HepG2 (cell line): Measurements from ENCODE around the gene SLC4A7. TPM values are rescaled to one million over a fixed set of nuclear protein-coding genes. Genes with fewer than 3 reads are reported as not detected.

Source experiments
- ATAC-seq: fragments of 200-7000 bp; cut with Tn5 transposase; 3 replicates; pipeline ENCODE4 v1.9.1; 2020; ENCODE audit warnings: mild to moderate bottlenecking, moderate library complexity
- BruUV-seq: library from RNA; stranded (reverse); fragments of 400-500 nt; replicated peaks from 2 replicates; lab custom pipeline; 2021; lab: Mats Ljungman, UMichigan
- CTCF ChIA-PET: fragments of 300-600 bp; formaldehyde crosslinking; extraction: SDS; loops from one replicate; lab custom pipeline; 2021; ENCODE audit warnings: low total read pairs, inconsistent platforms, low intra/inter-chr PET ratio; lab: Yijun Ruan, JAX
- POLR2A ChIA-PET: fragments of 350-600 bp; sonication (Branson Sonifier 250); formaldehyde crosslinking; loops from one replicate; lab custom pipeline; 2020; ENCODE audit warnings: antibody characterized with exemption, inconsistent platforms; lab: Yijun Ruan, JAX
- DNase-seq: peaks from one replicate; pipeline ENCODE4 v3.0.0-alpha.2; 2015; ENCODE audit warnings: low spot score
- FAIRE-seq: peaks from 3 replicates; lab custom pipeline; 2011; peaks lifted over from hg19 to GRCh38; lab: Jason Lieb, UNC
- H2AFZ ChIP-seq: one replicate; pipeline ENCODE4 v1.6.1; 2011; ENCODE audit warnings: low read length, inconsistent platforms
- H3K27ac ChIP-seq: fragments of 300-600 bp; 3 replicates; pipeline ENCODE4 v1.8.0; 2011; ENCODE audit warnings: mixed run types, mild to moderate bottlenecking, mixed read lengths, low read length, inconsistent platforms; ENCODE audit not compliant: insufficient read depth; ENCODE audit errors: extremely low read length
- H3K27me3 ChIP-seq, 2 experiments: fragments of 200-600 bp in 1 of 2; 2 replicates in 1 of 2; 3 replicates in 1 of 2; pipeline versions ENCODE4 v1.6.0 to v1.8.0; 2011; ENCODE audit warnings: low read length in 2 of 2, mild to moderate bottlenecking in 2 of 2, moderate library complexity in 2 of 2, inconsistent platforms in 1 of 2; ENCODE audit not compliant: insufficient read depth in 2 of 2, control insufficient read depth in 1 of 2
- H3K36me3 ChIP-seq, 2 experiments: fragments of 200-600 bp in 1 of 2; replicated peaks in 1 of 2; 2 replicates in 1 of 2; 3 replicates in 1 of 2; pipeline versions ENCODE4 v1.5.1 to v1.8.0; 2011; ENCODE audit warnings: low read length in 2 of 2, inconsistent platforms in 1 of 2; ENCODE audit not compliant: insufficient read depth in 2 of 2, control insufficient read depth in 1 of 2
- H3K4me1 ChIP-seq: 2 replicates; pipeline ENCODE4 v1.5.1; 2012; ENCODE audit warnings: low read length, inconsistent platforms; ENCODE audit not compliant: insufficient read depth
- H3K4me2 ChIP-seq: 2 replicates; pipeline ENCODE4 v1.6.0; 2011; ENCODE audit warnings: low read depth, low read length, inconsistent platforms
- H3K4me3 ChIP-seq, 3 experiments: fragments of 200-600 bp in 1 of 3; sonication (generic), shearing (Covaris generic) in 1 of 3; replicated peaks in 1 of 3; 2 replicates each; pipeline ENCODE4 v1.5.1; 2011 to 2016; ENCODE audit warnings: low read length in 3 of 3, inconsistent platforms in 2 of 3, low read depth in 2 of 3, mild to moderate bottlenecking in 2 of 3, control low read depth in 1 of 3, mixed read lengths in 1 of 3; ENCODE audit not compliant: insufficient read depth in 1 of 3
- H3K79me2 ChIP-seq: one replicate; pipeline ENCODE4 v1.6.1; 2011; ENCODE audit warnings: low read length, inconsistent platforms; ENCODE audit not compliant: insufficient read depth
- H3K9ac ChIP-seq: 2 replicates; pipeline ENCODE4 v1.6.0; 2011; ENCODE audit warnings: mild to moderate bottlenecking, low read depth, low read length, inconsistent platforms; ENCODE audit not compliant: insufficient read depth
- H3K9me3 ChIP-seq: 2 replicates; pipeline ENCODE4 v1.5.1; 2012; ENCODE audit warnings: mild to moderate bottlenecking, low read length
- H4K20me1 ChIP-seq: 2 replicates; pipeline ENCODE4 v1.6.0; 2011; ENCODE audit warnings: inconsistent platforms, mild to moderate bottlenecking, low read length, moderate library complexity; ENCODE audit not compliant: insufficient read depth
- ARNTL ChIP-seq: sonication (generic); formaldehyde crosslinking; IDR thresholded peaks from 2 replicates; pipeline ENCODE4 v1.4.0; 2020; ENCODE audit warnings: mild to moderate bottlenecking, missing genetic modification reagents
- IRF1 ChIP-seq: sonication (generic); formaldehyde crosslinking; IDR thresholded peaks from 2 replicates; pipeline ENCODE4 v1.4.0; 2020; ENCODE audit warnings: low read depth, mild to moderate bottlenecking, missing genetic modification reagents
- IRX3 ChIP-seq: sonication (generic); formaldehyde crosslinking; IDR thresholded peaks from 2 replicates; pipeline ENCODE4 v1.8.1; 2023; ENCODE audit warnings: mild to moderate bottlenecking, low read depth, missing genetic modification reagents, borderline replicate concordance
- KAT2B ChIP-seq: fragments of 150-350 bp; IDR thresholded peaks from 2 replicates; pipeline ENCODE4 v1.6.1; 2014; ENCODE audit warnings: low read depth, low read length, borderline replicate concordance
- KDM6A ChIP-seq: IDR thresholded peaks from 2 replicates; pipeline ENCODE4 v1.6.1; 2016; ENCODE audit warnings: low read depth
- KLF9 ChIP-seq: IDR thresholded peaks from 2 replicates; pipeline ENCODE4 v1.6.1; 2016; ENCODE audit warnings: low read depth
- MAFG ChIP-seq: sonication (generic); formaldehyde crosslinking; IDR thresholded peaks from 2 replicates; pipeline ENCODE4 v1.5.1; 2020; ENCODE audit warnings: mild to moderate bottlenecking, missing genetic modification reagents
- MTA1 ChIP-seq: sonication (generic); formaldehyde crosslinking; IDR thresholded peaks from 2 replicates; pipeline ENCODE4 v1.4.0; 2020; ENCODE audit warnings: missing genetic modification reagents, mild to moderate bottlenecking, borderline replicate concordance
- NKX3-1 ChIP-seq: sonication (generic); formaldehyde crosslinking; IDR thresholded peaks from 2 replicates; pipeline ENCODE4 v1.5.0; 2020; ENCODE audit warnings: missing genetic modification reagents
- SCMH1 ChIP-seq: sonication (generic); formaldehyde crosslinking; IDR thresholded peaks from 2 replicates; pipeline ENCODE4 v1.9.0; 2021; ENCODE audit warnings: missing genetic modification reagents, mild to moderate bottlenecking, borderline replicate concordance
- SSRP1 ChIP-seq: IDR thresholded peaks from 2 replicates; pipeline ENCODE4 v1.6.1; 2016; ENCODE audit warnings: control low read depth
- TAF15 ChIP-seq: fragments of 200-400 bp; formaldehyde crosslinking; IDR thresholded peaks from one replicate; pipeline ENCODE4 v1.6.1; 2018; ENCODE audit warnings: mild to moderate bottlenecking, low read depth, low read length; ENCODE audit not compliant: poor library complexity, severe bottlenecking
- ZNF180 ChIP-seq: sonication (generic); formaldehyde crosslinking; IDR thresholded peaks from 2 replicates; pipeline ENCODE4 v1.4.0; 2020; ENCODE audit warnings: low read depth, missing genetic modification reagents, borderline replicate concordance
- ZNF326 ChIP-seq: sonication (generic); formaldehyde crosslinking; IDR thresholded peaks from 2 replicates; pipeline ENCODE4 v1.4.0; 2020; ENCODE audit warnings: missing genetic modification reagents, borderline replicate concordance
- ZNF564 ChIP-seq: sonication (generic); formaldehyde crosslinking; IDR thresholded peaks from 2 replicates; pipeline ENCODE4 v1.8.1; 2023; ENCODE audit warnings: mild to moderate bottlenecking, missing genetic modification reagents
- ZXDC ChIP-seq: sonication (generic); formaldehyde crosslinking; IDR thresholded peaks from 2 replicates; pipeline ENCODE4 v1.5.0; 2020; ENCODE audit warnings: mild to moderate bottlenecking, missing genetic modification reagents
- WGBS: methylation state at CpG from one replicate; pipeline ENCODE4 v1.1.6; 2017; ENCODE audit warnings: low lambda C conversion rate; 5-methylcytosine and 5-hydroxymethylcytosine counted together
- in situ Hi-C: cut with HindIII; loops from 2 replicates; pipeline ENCODE4 v1.10.0; 2017; ENCODE audit warnings: low pct_unique_long_range_greater_than_20kb; ENCODE audit not compliant: extremely low pct_ligation_motif_present
- intact Hi-C: fragments of 100-400 bp; cut with micrococcal nuclease; formaldehyde crosslinking; loops from one replicate; pipeline ENCODE4 v1.10.0; 2022; ENCODE audit not compliant: unreplicated experiment
- polyA plus RNA-seq, 8 experiments: library from polyadenylated mRNA; depleted of rRNA in 3 of 8; stranded (reverse) in 7 of 8; unstranded in 1 of 8; fragments of >200 nt; fragmentation: Illumina TruSeq in 4 of 8; extraction: Trizol in 4 of 8; gene quantifications; 2 replicates each; pipeline versions ENCODE4 v1.2.1 to v1.2.3, GENCODE V29; 2011 to 2016; ENCODE audit warnings: low read depth in 4 of 8, missing spikeins in 1 of 8, mixed read lengths in 1 of 8; ENCODE audit not compliant: insufficient read depth in 1 of 8
- total RNA-seq, 5 experiments: library from RNA; depleted of rRNA; stranded (reverse); fragments of >200 nt; fragmentation: Illumina TruSeq; extraction: Trizol; gene quantifications; 2 replicates each; pipeline ENCODE4 v1.2.3, GENCODE V29; 2016; ENCODE audit warnings: low read depth in 1 of 5
- TF ChIP-seq, protein P1 (sequence below): IDR thresholded peaks from 2 replicates; pipeline ENCODE4 v1.6.1; 2012; ENCODE audit warnings: low read length, improper control_type of control experiment
- TF ChIP-seq, protein P2 (sequence below): sonication (generic); IDR thresholded peaks from 2 replicates; pipeline ENCODE4 v1.6.1; 2016; ENCODE audit warnings: low read depth, borderline replicate concordance

Gene SLC4A7
- total and polyA plus RNA-seq, 2 of the 13 experiments (the other 11 are each of a cell fraction or from before 2014, with no cell fraction given), result 16.4 to 43.8 TPM

- Histone ChIP-seq H2AFZ (no peak overlapping the region), H3K4me2 (no peak overlapping the region), H3K79me2 (no peaks in the 10 kb centered on the region), H3K27me3 (no peaks in the 10 kb centered on the region; a peak in 1 of 5 replicates), H3K9me3 (no peaks in the 10 kb centered on the region), H3K4me1 (peaks cover 16% of the 10 kb centered on the region; the same call in 1 of the 2 replicates), H3K9ac (no peak overlapping the region), H3K4me3 (no peak overlapping the region), H3K36me3 (no peaks in the 10 kb centered on the region), H3K27ac (no peak overlapping the region), H4K20me1 (no peaks in the 10 kb centered on the region)
- ChIA-PET POLR2A (no interaction called here), CTCF (no interaction called here)
- DNase-seq (no peak), FAIRE-seq (no peak), ATAC-seq (no peak)
- intact Hi-C loops (no loop called here), in situ Hi-C loops (no loop called here)
- no peak for TF ChIP-seq ARNTL (CRISPR knock-in tag)
- no peak for TF ChIP-seq MTA1 (CRISPR knock-in tag)
- no peak for TF ChIP-seq IRX3
- no peak for TF ChIP-seq KLF9
- TF ChIP-seq IRF1 (CRISPR knock-in tag), result no peak
- no peak for TF ChIP-seq TAF15
- TF ChIP-seq ZXDC (CRISPR knock-in tag), result no peak
- TF ChIP-seq ZNF326, result no peak
- TF ChIP-seq KDM6A (CRISPR knock-in tag), result no peak
- no peak for TF ChIP-seq ZNF564 (CRISPR knock-in tag)
- TF ChIP-seq, protein P1, sequence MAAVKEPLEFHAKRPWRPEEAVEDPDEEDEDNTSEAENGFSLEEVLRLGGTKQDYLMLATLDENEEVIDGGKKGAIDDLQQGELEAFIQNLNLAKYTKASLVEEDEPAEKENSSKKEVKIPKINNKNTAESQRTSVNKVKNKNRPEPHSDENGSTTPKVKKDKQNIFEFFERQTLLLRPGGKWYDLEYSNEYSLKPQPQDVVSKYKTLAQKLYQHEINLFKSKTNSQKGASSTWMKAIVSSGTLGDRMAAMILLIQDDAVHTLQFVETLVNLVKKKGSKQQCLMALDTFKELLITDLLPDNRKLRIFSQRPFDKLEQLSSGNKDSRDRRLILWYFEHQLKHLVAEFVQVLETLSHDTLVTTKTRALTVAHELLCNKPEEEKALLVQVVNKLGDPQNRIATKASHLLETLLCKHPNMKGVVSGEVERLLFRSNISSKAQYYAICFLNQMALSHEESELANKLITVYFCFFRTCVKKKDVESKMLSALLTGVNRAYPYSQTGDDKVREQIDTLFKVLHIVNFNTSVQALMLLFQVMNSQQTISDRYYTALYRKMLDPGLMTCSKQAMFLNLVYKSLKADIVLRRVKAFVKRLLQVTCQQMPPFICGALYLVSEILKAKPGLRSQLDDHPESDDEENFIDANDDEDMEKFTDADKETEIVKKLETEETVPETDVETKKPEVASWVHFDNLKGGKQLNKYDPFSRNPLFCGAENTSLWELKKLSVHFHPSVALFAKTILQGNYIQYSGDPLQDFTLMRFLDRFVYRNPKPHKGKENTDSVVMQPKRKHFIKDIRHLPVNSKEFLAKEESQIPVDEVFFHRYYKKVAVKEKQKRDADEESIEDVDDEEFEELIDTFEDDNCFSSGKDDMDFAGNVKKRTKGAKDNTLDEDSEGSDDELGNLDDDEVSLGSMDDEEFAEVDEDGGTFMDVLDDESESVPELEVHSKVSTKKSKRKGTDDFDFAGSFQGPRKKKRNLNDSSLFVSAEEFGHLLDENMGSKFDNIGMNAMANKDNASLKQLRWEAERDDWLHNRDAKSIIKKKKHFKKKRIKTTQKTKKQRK, result no peak
- TF ChIP-seq NKX3-1, result no peak
- no peak for TF ChIP-seq SSRP1 (CRISPR knock-in tag)
- TF ChIP-seq, protein P2, sequence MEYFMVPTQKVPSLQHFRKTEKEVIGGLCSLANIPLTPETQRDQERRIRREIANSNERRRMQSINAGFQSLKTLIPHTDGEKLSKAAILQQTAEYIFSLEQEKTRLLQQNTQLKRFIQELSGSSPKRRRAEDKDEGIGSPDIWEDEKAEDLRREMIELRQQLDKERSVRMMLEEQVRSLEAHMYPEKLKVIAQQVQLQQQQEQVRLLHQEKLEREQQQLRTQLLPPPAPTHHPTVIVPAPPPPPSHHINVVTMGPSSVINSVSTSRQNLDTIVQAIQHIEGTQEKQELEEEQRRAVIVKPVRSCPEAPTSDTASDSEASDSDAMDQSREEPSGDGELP, result no peak
- no peak for TF ChIP-seq MAFG (CRISPR knock-in tag)
- no peak for TF ChIP-seq KAT2B
- no peak for TF ChIP-seq SCMH1
- no peak for TF ChIP-seq ZNF180 (CRISPR knock-in tag)
- no TSS peak for BruUV-seq
- 74% methylated on average over 3 of the region's 5 CpGs for WGBS
These were observed 19.3 kb upstream of the SLC4A7 start for GRCh38 chr3:27503526-27503925.
